SU-DHL-6 (cell line): ENCODE results near the gene JAKMIP1.

Experiments used
- H2AFZ ChIP-seq: fragments of 200-600 bp; sonication (generic); 2 replicates; pipeline ENCODE4 v1.6.1; 2014; ENCODE audit warnings: low read depth, mild to moderate bottlenecking, moderate library complexity, mixed read lengths, antibody characterized with exemption, low read length; ENCODE audit not compliant: severe bottlenecking
- H3F3A ChIP-seq: fragments of 200-600 bp; shearing (Covaris generic); 2 replicates; pipeline ENCODE4 v1.6.0; 2016; ENCODE audit warnings: antibody characterized with exemption, mild to moderate bottlenecking; ENCODE audit not compliant: insufficient read depth
- H3K27ac ChIP-seq: fragments of 200-600 bp; sonication (generic); 2 replicates; pipeline ENCODE4 v1.5.1; 2016; ENCODE audit warnings: low read depth, mild to moderate bottlenecking, low read length, moderate library complexity, mixed read lengths
- H3K27me3 ChIP-seq: fragments of 200-600 bp; sonication (generic), shearing (Covaris generic); 2 replicates; pipeline ENCODE4 v1.6.0; 2014; ENCODE audit warnings: mild to moderate bottlenecking, low read length
- H3K36me3 ChIP-seq: fragments of 200-600 bp; sonication (generic); 2 replicates; pipeline ENCODE4 v1.6.1; 2014; ENCODE audit warnings: mild to moderate bottlenecking, low read length, mixed read lengths
- H3K4me2 ChIP-seq: fragments of 300-600, 200-600 bp; shearing (Covaris generic), sonication (generic); 2 replicates; pipeline ENCODE4 v1.6.0; 2014; ENCODE audit warnings: low read length, low read depth, mild to moderate bottlenecking; ENCODE audit not compliant: poor library complexity, severe bottlenecking
- H3K4me3 ChIP-seq: fragments of 200-600 bp; sonication (generic); 2 replicates; pipeline ENCODE4 v1.5.1; 2014; ENCODE audit warnings: antibody characterized with exemption, low read length, mild to moderate bottlenecking, mixed read lengths; ENCODE audit not compliant: insufficient read depth, poor library complexity, severe bottlenecking
- H3K79me2 ChIP-seq: fragments of 200-600 bp; sonication (generic); 2 replicates; pipeline ENCODE4 v1.6.1; 2014; ENCODE audit warnings: mild to moderate bottlenecking, low read length, moderate library complexity; ENCODE audit not compliant: insufficient read depth
- H3K9ac ChIP-seq: fragments of 200-600 bp; sonication (generic); 2 replicates; pipeline ENCODE4 v1.7.0; 2014; ENCODE audit warnings: mild to moderate bottlenecking, low read length
- H3K9me2 ChIP-seq: fragments of 200-600 bp; sonication (generic); replicated peaks from 2 replicates; pipeline ENCODE4 v1.6.1; 2014; ENCODE audit warnings: low read length; ENCODE audit not compliant: insufficient read depth
- H3K9me3 ChIP-seq: fragments of 200-600 bp; sonication (generic); 2 replicates; pipeline ENCODE4 v1.6.1; 2014; ENCODE audit warnings: low read length, mixed read lengths; ENCODE audit not compliant: insufficient read depth
- H4K20me1 ChIP-seq: fragments of 200-600 bp; sonication (generic); 2 replicates; pipeline ENCODE4 v1.6.1; 2014; ENCODE audit warnings: low read depth, mild to moderate bottlenecking, antibody characterized with exemption, low read length, moderate library complexity, mixed read lengths
- EZH2phosphoT487 ChIP-seq: fragments of 200-600 bp; sonication (generic), shearing (Covaris generic); conservative IDR thresholded peaks from 2 replicates; pipeline ENCODE4 v1.6.1; 2018; ENCODE audit warnings: mild to moderate bottlenecking, antibody characterized with exemption, low read length, moderate library complexity, mixed read lengths
- TF ChIP-seq, protein P1 (sequence below): fragments of 200-600 bp; sonication (generic); IDR thresholded peaks from one replicate; pipeline ENCODE4 v1.5.1; 2017; ENCODE audit warnings: antibody characterized with exemption, mild to moderate bottlenecking, low read length, moderate library complexity; ENCODE audit not compliant: insufficient read depth, poor library complexity, severe bottlenecking

JAKMIP1 gene

DNA sequence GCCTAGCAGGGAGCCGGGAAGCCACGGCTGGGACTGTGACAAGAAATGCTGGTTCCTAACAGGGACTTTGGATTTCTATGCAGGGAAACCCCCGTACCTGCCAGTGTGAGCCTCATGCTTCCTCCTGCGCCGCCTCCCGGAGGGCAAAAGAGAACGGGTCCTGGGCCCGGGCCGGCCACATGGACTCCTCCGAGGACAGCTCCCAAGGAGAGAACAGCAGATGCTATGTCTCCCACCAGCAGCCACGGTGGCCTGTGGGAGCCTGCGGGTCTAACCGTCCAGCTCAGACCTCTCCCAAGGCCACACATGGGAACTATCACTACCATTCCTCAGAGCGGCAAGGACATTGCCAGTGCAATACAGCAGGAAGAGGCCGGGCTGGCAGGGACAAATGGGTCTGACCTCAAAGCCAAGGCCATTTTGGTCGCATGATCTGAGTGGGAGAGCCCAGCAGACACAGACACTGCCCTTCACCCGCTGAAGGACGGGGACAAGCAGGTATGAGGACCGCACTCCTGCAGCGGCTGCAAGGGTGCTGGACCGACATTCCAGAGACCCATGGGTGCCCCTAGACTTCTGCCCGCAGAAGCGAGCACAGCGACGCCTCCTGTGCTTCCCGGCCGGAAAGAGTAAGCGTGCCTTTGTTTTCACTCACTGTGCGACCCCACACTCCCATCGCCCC lies 177.6 kb downstream of the JAKMIP1 start:
- Histone ChIP-seq H3K9me2 (no peaks in the 10 kb centered on the region), H3K9me3 (no peaks in the 10 kb centered on the region), H3K79me2 (no peaks in the 10 kb centered on the region), H3K27ac (no peak overlapping the region), H3K27me3 (no peaks in the 10 kb centered on the region), H3K4me2 (no peak overlapping the region), H3K9ac (no peak overlapping the region), H3K36me3 (no peaks in the 10 kb centered on the region), H3K4me3 (no peak overlapping the region), H2AFZ (no peak overlapping the region), H3F3A (no peaks in the 10 kb centered on the region), H4K20me1 (no peaks in the 10 kb centered on the region)
- TF ChIP-seq, protein P1, sequence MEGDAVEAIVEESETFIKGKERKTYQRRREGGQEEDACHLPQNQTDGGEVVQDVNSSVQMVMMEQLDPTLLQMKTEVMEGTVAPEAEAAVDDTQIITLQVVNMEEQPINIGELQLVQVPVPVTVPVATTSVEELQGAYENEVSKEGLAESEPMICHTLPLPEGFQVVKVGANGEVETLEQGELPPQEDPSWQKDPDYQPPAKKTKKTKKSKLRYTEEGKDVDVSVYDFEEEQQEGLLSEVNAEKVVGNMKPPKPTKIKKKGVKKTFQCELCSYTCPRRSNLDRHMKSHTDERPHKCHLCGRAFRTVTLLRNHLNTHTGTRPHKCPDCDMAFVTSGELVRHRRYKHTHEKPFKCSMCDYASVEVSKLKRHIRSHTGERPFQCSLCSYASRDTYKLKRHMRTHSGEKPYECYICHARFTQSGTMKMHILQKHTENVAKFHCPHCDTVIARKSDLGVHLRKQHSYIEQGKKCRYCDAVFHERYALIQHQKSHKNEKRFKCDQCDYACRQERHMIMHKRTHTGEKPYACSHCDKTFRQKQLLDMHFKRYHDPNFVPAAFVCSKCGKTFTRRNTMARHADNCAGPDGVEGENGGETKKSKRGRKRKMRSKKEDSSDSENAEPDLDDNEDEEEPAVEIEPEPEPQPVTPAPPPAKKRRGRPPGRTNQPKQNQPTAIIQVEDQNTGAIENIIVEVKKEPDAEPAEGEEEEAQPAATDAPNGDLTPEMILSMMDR = no peak
- TF ChIP-seq EZH2phosphoT487 = no peak

DNA sequence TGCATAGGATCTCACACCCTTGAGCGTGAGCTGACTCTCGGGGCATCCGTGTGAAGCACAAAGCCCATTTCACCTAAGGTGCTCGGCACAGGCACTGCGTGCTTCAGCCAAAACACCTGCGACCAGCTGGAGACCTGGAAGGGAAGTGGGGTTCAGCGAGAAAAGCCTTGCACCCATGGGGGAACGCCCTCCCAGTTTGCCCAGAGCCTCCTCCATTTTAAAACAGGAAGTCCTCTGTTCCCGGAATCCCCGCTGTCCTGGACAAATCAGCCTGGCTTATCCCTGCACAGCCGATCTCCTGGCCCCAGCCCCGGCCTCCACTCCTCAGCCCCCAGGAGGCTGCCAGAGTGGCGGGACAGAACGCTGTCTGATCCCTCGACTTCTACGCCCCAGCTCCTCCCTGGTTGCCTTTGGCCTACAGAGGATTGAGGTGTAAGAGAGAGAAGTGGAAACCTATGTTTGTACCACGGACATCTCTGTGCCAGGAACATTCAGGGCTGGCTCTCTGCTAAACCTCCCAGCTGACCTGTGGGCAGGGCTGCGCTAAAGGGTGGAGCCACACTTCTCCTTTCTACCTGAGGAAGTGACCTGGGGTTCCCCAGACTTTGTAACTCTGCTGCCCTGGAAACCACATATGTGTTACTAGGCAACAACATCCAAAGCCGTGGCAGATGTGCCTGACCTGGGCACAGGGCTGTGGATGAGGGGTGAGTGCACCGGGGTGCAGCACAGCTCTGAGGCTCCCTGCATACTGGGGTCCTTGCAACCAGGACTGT lies 178.3 kb downstream of the JAKMIP1 start:
- no peak overlapping the region for H3K27ac ChIP-seq
- H4K20me1 ChIP-seq = no peaks in the 10 kb centered on the region
- no peak overlapping the region for H2AFZ ChIP-seq
- no peaks in the 10 kb centered on the region for H3K27me3 ChIP-seq
- no peaks in the 10 kb centered on the region for H3K79me2 ChIP-seq
- H3K9ac ChIP-seq = no peak overlapping the region
- no peaks in the 10 kb centered on the region for H3K9me2 ChIP-seq
- H3K36me3 ChIP-seq = no peaks in the 10 kb centered on the region
- no peaks in the 10 kb centered on the region for H3K9me3 ChIP-seq
- H3K4me3 ChIP-seq = no peak overlapping the region
- H3K4me2 ChIP-seq = no peak overlapping the region
- no peaks in the 10 kb centered on the region for H3F3A ChIP-seq
- TF ChIP-seq EZH2phosphoT487 = no peak
- TF ChIP-seq, protein P1 = no peak

DNA sequence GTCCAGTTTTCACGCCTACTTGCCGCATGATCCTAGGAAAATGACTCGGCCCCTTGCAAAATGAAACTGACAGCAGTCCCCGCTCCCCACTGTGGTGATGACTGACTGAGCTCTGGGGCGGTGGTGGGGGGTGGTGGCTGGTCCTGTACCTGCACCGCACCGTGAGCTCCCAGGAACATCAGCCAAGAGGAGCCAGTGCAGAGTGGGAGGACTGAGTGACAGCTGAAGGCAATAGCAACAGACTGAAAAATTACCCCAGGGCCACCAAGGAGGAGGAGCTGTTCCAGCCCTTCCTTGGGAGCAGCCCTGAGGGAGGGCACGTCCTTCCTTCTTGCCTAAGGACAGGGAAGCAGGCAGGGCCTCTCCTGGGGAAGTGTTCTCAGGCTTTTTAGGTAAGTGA lies 179.7 kb downstream of the JAKMIP1 start:
- TF ChIP-seq EZH2phosphoT487 = no peak
- TF ChIP-seq, protein P1 = no peak
- no peaks in the 10 kb centered on the region for H3K27me3 ChIP-seq
- no peak overlapping the region for H3K27ac ChIP-seq
- H2AFZ ChIP-seq = no peak overlapping the region
- H3K9ac ChIP-seq = no peak overlapping the region
- H3F3A ChIP-seq = no peaks in the 10 kb centered on the region
- no peaks in the 10 kb centered on the region for H3K9me3 ChIP-seq
- no peaks in the 10 kb centered on the region for H3K9me2 ChIP-seq
- H3K36me3 ChIP-seq = no peaks in the 10 kb centered on the region
- H3K4me2 ChIP-seq = no peak overlapping the region
- H3K4me3 ChIP-seq = no peak overlapping the region
- H3K79me2 ChIP-seq = no peaks in the 10 kb centered on the region
- H4K20me1 ChIP-seq = no peaks in the 10 kb centered on the region
